IPS-NIHi11 (cell line): ENCODE measurements around the gene RIT1.
A peak's percentile ranks its signal among the peaks of the same experiment; 100 is the strongest.
"Not testable (repeated sequence)": the region's sequence is repeated elsewhere in the genome, so short reads cannot be mapped to it uniquely, and the experiment has no call there.

Source experiments
- DNase-seq: peaks from one replicate; pipeline ENCODE4 v3.0.0; 2012; ENCODE audit warnings: mixed read lengths, low spot score

RIT1 gene

DNA sequence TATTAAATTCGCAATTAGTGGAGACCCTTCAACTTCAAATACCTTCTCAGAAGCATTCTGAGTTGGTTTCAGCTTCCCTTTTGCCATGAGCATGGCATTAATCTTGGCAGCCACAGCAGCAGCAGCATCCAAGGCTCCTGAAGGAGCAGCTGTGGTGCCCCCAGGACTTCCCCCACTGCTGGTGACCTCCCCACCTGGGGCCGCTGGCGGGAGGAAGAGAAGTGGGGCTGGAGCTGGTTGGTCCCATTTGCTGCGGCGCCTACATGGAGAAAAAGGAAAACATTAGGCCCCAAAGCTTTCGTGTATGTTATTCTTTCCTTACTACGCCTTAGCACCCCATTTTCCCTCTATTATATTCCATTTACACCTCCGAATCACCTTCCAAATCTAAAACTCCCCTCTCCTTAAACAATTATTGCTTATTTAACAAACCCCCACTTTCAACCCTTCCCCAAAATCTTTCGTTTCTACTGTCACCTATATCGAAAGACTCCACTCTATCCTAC is 22.5 kb upstream of the RIT1 start:
- DNase-seq, result no peak

DNA sequence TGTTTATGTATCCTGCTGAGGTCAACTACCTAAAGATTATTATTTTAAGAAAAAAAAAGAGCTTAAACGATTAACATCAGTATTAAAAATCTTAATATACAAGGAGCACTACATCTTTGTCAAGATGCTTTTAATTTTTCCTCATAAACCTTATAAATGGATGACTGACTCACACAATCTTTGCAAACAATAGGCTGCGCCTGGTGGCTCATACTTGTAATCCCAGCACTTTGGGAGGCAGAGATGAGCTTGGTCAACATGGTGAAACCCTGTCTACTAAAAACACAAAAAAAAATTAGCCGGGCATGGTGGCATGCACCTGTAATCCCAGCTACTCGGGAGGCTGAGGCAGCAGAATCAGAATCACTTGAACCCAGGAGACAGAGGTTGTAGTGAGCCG is 21.3 kb upstream of the RIT1 start:
- no peak for DNase-seq

DNA sequence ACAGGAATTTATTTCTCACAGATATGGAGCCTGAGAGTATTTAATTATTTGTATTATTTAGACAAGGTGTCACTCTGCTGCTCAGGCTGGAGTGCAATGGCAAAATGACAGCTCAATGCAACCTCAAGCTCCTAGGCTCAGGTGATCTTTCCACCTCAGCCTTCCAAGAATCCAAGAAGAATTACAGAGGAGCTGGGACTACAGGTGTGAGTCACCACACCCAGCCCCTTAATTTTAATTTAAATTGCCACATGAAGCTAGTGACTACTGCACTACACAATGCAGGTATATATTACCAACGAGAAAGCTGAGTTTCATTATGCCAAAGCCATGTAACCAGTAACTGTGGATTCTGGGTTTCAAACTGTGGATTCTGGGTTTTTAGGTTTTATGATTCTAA is 20.9 kb upstream of the RIT1 start:
- no peak for DNase-seq

DNA sequence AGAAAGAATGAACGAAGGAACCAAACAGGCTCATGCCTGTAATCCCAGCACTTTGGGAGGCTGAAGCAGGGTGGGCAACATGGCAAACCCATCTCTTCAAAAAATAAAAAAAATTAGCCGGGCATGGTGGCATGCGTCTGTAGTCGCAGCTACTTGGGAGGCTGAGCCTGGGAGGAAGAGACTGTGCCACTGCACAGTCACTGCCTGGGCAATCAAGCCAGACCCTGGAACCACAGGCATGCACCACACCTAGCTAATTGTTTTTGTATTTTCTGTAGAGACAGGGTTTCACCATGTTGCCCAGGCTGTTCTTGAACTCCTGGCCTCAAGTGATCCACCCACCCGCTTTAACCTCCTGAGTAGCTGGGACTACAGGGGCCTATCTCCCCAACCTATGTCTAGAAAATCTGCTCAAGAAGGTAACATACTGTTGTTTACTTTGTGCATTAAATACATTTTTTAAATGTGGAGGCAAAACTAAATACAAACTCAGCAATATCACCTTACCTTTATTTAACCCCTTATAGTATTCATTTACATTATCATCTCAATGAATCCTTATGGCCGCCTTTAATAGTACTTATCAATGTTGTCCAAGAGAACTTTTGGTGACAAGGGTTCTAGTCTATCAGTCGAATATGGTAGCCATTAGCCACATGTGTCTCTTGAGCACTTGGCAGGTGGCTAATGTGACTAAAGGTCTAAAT is 20.3 kb upstream of the RIT1 start:
- no peak for DNase-seq

DNA sequence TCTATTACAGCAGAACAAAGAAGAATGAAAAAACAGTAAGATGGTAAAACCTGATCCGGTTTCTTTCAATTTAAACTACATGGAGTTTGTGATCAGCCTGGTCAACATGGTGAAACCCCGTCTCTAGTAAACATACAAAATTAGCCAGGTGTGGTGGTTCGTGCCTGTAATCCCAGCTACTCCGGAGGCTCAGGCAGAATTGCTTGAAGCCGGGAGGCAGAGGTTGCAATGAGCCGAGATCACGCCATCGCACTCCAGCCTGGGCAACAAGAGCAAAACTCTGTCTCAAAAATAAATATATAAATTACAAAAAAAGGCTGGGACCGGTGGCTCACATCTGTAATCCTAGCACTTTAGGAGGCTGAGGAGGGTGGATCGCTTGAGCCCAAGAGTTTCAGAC is 19.6 kb upstream of the RIT1 start:
- not testable (repeated sequence) for DNase-seq

DNA sequence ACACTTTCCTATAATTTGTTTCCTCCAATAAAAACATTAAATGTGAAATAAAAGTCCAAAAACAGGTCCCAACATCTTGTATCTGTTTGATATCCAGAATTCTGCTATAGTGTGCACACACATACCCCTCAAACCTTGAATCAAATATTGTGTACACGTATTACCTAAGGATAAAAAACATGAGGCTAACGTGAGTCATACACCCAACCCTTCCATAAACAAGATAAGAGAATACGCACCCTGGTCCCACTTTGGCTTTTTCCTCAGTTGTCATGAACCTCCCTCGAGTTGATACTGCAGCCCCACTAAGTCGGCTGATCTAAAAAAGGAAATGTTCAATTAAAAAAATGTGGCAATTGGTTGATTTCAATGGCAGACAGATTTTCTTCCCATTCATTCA is 17.9 kb upstream of the RIT1 start:
- DNase-seq, result no peak

DNA sequence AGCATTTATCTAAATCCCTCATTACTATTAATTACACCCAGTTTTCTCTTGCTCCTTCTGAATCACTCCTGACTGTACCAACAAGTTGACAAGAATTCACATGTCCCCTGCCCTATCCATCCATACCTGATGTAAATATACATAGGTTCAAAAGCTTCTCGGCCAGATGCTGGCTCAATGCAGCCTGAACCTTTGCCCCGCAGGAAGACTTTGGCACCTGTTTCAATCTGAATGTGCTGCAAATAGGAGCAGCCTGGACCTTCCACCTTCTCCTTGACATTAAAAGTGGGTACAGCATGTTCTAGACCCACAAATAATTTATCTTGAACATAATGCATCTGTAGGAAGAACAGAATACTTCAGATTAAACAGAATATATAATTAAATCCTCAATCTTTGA is 14.4 kb upstream of the RIT1 start:
- no peak for DNase-seq

DNA sequence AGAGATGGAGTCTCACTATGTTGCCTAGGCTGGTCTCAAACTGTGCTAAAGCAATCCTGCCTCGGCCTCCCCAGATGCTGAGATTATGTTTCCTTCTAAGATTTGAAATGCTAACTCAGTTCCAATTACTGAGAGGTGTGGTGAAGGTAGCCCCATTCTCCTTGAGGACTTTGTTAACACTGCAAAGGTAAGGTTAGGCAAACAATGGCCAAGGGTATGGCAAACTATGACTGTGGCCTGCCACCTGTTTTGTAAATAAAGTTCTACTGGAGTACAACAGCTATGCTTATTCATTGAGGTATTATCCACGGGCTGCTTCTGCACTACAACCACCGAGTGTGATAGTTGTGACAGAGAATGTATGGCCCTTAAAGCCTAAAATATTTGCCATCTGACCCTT is 9.6 kb upstream of the RIT1 start:
- no peak for DNase-seq

DNA sequence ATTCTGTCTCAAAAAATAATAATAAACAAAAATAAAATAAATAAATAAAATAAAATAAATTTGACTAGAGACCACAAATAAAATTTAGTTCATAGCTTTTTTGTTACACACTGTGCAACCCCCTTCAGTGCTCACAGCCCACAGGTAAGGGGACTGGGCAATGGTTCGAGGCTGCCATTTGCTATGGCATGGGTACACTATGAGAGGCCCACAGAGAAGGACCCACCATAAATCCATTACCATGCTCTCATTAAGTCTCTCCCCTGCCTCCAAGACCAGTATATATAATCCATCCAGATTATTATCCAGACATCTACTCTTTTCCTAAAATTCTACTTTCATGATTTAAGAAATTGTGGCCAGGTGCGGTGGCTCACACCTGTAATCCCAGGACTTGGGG is 8.7 kb upstream of the RIT1 start:
- DNase-seq, result no peak

DNA sequence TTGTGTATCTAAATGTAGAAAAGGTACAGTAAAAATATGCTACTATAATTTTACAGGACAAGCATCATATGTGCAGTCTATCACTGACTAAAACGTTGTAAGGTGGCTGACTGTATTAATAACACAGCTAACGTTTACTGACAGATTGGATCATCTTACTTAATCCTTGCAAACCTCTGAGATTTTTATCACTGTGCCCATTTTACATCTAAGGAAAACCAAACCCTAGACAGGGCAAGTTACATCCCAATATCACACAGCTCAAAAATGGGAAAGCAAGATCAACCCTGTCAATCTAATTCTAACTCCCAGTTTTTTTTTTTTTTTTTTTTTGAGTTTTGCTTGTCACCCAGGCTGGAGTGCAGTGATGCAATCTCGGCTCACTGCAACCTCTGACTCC is 7.5 kb upstream of the RIT1 start:
- DNase-seq, result no peak

DNA sequence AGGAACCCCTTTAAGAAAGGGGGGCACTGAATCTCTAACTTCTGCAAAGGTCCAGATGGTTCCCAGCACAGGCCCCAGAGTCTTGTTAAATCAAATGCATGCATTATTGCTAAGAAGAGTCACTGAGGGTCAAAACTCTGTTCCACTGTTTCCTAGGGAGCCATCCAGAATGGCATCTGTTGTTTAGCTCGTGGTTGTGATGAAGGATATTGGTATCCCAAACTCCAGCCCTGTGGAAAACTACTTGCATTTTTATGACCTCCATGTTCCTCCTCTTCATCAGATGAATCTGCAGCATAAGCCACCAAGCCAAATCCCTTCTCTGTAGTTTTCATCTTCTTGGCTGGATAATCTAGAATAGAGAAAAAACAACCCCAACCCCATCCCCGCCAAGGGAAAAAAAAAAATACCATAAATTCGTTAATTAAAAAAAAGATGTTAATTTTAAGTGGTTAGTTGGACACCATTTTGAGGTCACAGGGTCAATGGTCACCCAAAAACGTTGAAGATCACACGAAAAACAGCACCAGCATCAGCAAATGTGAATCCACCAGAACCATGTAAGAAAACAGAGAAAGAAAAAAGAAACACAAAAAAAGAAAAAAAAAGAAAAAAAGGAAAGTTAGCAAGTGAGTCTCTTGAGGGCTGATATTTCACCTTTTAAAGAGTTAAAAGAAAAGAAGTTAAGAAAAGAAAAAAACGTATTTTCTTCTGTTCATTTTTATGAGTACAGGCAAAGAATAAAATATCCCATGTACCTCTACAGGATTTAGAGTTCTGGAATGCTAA is 3.0 kb upstream of the RIT1 start:
- DNase-seq, result no peak

DNA sequence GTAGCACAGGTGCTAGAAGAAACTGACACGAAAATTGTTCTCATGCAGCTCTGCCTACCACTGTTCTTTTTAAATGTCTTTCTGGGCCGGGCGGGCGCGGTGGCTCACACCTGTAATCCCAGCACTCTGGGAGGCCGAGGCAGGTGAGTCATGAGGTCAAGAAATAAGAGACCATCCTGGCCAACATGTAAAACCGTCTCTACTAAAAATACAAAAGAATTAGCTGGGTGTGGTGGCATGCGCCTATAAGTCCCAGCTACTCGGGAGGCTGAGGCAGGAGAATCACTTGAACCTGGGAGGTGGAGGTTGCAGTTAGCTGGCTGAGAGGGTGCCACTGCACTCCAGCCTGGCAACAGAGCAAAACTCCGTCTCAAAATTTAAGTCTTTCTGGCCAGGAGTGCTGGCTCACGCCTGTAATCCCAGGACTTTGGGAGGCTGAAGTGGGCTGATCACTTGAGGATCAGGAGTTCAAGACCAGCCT is 947 bp upstream of the RIT1 start:
- DNase-seq, result no peak

DNA sequence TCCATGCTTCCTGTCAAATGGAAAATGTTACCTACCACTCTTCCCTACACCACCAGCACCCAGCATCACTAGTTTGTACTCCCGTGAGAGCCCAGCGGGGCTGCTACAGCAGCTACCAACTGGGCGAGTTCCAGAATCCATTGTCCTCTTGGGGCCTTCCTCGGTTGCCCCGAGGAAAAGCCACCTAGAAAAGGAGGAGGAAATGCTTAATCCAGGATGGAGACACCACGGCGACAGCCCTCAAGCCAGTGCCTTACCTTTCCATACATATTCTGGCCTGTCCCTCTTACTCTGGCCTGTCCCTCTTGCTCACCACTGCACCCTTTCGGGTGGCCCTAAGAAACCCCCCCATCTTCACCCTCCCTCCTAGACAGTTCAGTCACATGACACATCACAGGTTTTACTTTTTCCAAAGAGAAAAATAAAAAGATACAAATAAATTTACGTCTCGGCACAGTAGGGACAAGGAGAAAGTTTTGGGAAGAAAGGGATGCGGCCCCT is 478 bp downstream of the RIT1 start:
- peak; percentile 48 for DNase-seq

DNA sequence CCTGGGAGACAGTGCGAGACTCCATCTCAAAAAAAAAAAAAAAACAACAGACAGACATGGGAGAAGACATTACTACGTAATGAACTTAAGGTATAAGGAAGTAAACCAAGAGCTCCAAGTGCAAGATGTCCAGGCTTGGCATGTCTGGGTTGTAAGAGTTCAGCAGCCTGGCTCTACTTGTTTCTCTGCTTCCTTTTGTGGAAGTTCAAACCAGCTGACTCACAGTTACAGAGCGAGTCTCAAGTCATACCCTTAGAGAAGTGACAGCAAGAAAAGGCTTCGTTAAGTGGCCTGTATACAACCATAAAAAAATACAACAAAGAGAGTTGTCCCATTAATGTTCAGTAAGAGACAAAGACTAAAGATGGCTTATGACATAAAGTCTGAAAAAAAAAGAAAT is 1.3 kb downstream of the RIT1 start:
- no peak for DNase-seq

DNA sequence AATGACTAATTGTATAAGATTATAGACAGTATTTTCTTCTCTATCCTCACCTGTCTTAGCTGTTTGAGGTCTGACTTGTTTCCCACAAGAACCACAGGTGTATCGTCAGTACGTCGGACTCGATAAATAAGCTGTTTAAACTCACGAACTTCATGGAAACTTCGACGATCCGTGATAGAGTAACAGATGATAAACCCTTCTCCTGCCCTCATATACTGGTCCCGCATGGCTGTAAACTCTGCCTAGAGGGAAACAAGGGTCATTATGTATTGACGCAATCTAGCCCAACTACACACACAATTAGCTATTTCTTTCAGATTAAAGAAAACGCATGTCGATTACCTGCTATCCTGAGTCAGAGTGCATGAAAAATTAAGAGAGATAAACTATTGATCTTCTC is 6.9 kb downstream of the RIT1 start:
- no peak for DNase-seq

DNA sequence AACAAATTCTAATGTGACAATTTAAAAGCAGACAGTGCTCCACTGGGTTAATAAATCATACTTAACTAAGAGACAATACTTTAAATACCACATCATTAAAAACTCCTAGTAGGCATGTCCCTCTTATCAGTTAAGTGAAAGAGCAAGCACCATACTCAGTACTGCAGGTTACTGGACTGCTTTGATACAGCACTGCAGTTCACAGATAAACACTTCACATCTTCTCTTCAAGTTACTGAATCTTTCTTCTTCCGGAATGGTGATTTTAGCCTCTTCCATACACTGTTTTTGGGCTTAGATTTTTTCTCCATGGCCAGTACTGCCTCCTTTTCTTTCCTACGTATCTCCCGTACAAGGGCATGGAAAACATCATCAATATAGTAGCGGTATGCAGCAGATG is 11.0 kb downstream of the RIT1 start:
- DNase-seq, result no peak

DNA sequence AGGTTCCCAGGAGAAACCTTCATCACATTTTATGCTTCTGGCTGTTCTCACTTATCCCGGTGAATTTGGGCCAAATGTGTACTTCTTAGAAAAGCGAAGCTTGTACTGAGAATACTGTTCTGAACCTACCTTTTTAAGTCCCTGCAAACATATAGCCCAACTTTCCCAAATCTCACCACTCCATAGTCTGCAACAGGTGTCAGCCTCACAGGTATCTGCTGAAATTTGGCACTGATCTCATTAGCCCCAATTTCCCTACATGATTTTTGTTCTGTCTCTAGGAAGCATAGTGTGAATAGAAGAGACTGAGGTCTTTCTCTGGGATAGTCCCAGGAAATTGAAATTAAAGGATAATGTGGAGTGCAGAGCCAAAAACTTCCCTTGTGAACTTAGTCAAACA is 11.5 kb downstream of the RIT1 start:
- DNase-seq, result no peak

DNA sequence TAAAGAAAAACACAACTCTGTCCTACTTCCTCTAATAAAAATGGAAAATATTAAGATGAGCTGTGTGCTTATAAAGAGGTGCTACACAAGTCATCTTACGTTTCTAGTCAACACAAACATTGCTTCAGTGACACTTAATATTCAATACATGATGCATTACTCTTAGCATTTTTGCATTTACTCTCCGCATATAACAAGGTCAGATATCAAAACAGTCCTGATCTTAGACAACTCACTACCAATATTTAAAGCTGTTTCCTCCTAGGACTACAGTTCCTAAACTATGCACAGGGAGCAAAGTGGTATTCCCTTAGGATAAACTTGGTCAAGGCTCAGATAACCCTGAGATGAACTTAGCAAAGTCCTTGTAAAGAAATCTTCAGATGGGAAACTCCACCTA is 12.3 kb downstream of the RIT1 start:
- no peak for DNase-seq

DNA sequence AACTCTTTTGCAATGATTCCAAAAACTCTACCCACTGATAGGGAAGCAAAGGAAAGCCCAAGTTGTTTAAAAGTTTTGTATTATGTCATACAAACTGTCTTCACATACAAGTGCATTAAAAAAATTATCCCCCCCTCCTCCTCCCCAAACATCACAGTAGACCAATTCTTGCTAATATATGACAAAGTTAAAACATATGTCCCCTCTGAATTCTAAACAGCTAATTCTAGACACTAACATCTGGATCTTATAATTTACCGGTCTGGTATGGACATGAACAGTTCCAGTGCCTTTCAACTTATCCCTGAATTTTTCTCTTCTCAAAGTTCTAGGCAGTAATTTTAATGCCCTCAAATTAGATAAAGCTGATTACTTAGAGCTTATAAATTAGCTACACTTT is 13.4 kb downstream of the RIT1 start:
- no peak for DNase-seq

DNA sequence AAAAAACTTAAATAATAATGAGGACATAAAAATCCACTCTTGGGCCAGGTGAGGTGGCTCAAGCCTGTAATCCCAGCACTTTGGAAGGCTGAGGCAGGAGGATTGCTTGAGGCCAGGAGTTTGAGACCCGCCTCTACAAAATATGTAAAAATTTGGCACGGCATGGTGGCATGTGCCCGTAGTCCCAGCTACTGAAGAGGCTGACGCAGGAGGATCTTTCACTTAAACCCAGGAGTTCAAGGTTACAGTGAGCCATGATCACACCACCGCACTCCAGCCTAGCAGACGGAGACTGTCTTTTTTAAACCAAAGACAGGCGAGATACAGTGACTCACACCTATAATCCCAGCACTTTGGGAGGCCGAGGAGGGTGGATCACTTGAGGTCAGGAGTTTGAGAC is 14.7 kb downstream of the RIT1 start:
- not testable (repeated sequence) for DNase-seq

DNA sequence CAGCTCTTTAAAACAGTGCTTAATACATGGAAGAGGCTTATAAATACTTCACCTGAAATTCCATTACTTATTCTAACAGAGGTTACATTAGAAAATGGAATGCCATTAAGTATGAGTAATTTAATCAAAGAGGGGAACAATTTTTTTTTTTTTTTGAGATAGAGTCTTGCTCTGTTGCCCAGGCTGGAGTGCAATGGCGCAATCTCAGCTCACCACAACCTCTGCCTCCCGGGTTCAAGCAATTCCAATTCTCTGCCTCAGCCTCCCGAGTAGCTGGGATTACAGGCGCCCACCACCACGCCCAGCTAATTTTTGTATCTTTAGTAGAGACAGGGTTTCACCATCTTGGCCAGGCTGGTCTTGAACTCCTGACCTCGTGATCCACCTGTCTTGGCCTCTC is 15.5 kb downstream of the RIT1 start:
- not testable (repeated sequence) for DNase-seq

DNA sequence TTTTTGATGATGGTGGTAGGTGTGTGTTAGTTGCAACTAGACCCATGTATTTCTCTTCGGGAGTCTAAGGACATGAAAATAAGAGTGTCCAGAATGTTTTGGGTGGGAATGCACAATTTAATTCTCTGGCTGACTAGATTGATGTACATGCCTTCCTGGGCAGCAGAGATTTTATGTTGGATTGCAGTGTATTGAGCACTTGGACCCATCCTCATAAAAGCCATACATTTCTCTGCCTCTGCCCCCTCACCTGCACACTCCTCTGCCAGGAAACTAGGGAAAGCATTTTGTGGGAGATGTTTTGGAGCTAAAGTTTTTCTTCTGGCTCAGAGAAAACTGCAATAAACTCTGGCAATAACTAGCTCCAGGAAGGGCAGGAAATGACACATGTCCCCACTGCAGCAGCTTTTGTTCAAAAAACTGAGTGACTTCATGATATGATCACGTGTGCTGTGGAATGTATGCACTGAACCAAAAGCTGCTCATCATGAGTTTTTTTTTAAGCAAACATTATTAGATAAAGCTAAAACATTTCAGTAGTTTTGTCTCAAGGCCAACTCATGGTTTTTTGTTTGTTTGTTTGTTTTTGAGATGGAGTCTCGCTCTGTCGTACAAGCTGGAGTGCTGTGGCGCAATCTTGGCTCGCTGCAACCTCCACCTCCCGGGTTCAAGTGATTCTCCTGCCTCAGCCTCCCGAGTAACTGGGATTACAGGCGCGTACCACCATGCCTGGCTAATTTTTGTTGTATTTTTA is 17.6 kb downstream of the RIT1 start:
- peak; percentile 23 for DNase-seq

DNA sequence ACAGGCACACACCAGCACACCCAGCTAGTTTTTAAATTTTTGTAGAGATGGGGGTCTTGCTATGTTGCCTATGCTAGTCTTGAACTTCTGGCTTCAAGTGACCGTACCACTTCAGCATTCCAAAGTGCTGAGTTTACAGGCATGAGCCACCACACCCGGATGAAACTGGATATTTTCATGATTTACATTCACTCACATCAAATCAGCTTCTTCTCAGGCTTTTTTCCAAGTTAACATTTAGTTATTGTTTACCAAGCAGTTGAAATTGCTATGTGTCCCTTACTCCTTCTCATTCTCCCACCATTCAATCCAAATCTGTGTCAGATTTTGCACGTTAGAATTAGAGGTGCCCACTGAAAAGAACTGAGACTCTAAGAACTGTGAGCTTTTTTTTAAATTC is 18.4 kb downstream of the RIT1 start:
- no peak for DNase-seq
